Measurements from ENCODE around the gene FAM118A.

- TF ChIP-seq FOXP4 (CRISPR knock-in tag; IDR thresholded peaks at IDR 0.05) (no peak), CTCF (IDR thresholded peaks at IDR 0.05) (peak; percentile 96), NR1H2 (CRISPR knock-in tag; IDR thresholded peaks at IDR 0.05) (no peak), ZNF263 (CRISPR knock-in tag; IDR thresholded peaks at IDR 0.05; ENCODE audit: low read depth) (no peak), E2F5 (CRISPR knock-in tag; IDR thresholded peaks at IDR 0.05) (no peak), ZNF281 (CRISPR knock-in tag; IDR thresholded peaks at IDR 0.05) (no peak), MLX (CRISPR knock-in tag; IDR thresholded peaks at IDR 0.05) (no peak), FOXP1 (CRISPR knock-in tag; IDR thresholded peaks at IDR 0.05; ENCODE audit: borderline replicate concordance) (no peak), ZNF317 (CRISPR knock-in tag; IDR thresholded peaks at IDR 0.05; ENCODE audit: borderline replicate concordance, low read depth) (no peak), FOXK1 (CRISPR knock-in tag; IDR thresholded peaks at IDR 0.05) (no peak), OVOL2 (CRISPR knock-in tag; IDR thresholded peaks at IDR 0.05; ENCODE audit: borderline replicate concordance) (no peak), FOXJ3 (CRISPR knock-in tag; IDR thresholded peaks at IDR 0.05; ENCODE audit: borderline replicate concordance) (no peak)
These were observed 40.5 kb upstream of the FAM118A start for GRCh38 chr22:45268958-45269844.

All from WTC11 (cell line).